Retina (tissue), 1 donor: ENCODE measurements around the gene VTI1A.
"Not testable (repeated sequence)": the region's sequence is repeated elsewhere in the genome, so short reads cannot be mapped to it uniquely, and the experiment has no call there.

Experiments
- DNase-seq: peaks from one replicate; pipeline ENCODE4 v3.0.0-alpha.2; 2016

The VTI1A gene

GRCh38 chr10:112507988-112508387 lies 61.0 kb downstream of the VTI1A start:
- DNase-seq: no peak

GRCh38 chr10:112509558-112510291 lies 62.7 kb downstream of the VTI1A start:
- DNase-seq: no peak

- no peak for DNase-seq
Measured at GRCh38 chr10:112510384-112510783, 63.4 kb downstream of the VTI1A start.

- no peak for DNase-seq
Measured at GRCh38 chr10:112512294-112512693, 65.3 kb downstream of the VTI1A start.

- DNase-seq: no peak
Measured at GRCh38 chr10:112515126-112515525, 68.1 kb downstream of the VTI1A start.

- no peak for DNase-seq
Measured at GRCh38 chr10:112515852-112516251, 68.8 kb downstream of the VTI1A start.

- no peak for DNase-seq
Measured at GRCh38 chr10:112517451-112517862, 70.4 kb downstream of the VTI1A start.

GRCh38 chr10:112519133-112519761 lies 72.2 kb downstream of the VTI1A start:
- DNase-seq: no peak

- no peak for DNase-seq
Measured at GRCh38 chr10:112520914-112521313, 73.9 kb downstream of the VTI1A start.

GRCh38 chr10:112524641-112525040 lies 77.6 kb downstream of the VTI1A start:
- DNase-seq: no peak

GRCh38 chr10:112525200-112525599 lies 78.2 kb downstream of the VTI1A start:
- DNase-seq: no peak

GRCh38 chr10:112526139-112526538 lies 79.1 kb downstream of the VTI1A start:
- DNase-seq: no peak

- peak; percentile 70 for DNase-seq
Measured at GRCh38 chr10:112526906-112527305, 79.9 kb downstream of the VTI1A start.

- no peak for DNase-seq
Measured at GRCh38 chr10:112528235-112528634, 81.2 kb downstream of the VTI1A start.

GRCh38 chr10:112531421-112531820 lies 84.4 kb downstream of the VTI1A start:
- no peak for DNase-seq

GRCh38 chr10:112532189-112532588 lies 85.2 kb downstream of the VTI1A start:
- DNase-seq: no peak

- DNase-seq: no peak
Measured at GRCh38 chr10:112532956-112533355, 85.9 kb downstream of the VTI1A start.

GRCh38 chr10:112533916-112534315 lies 86.9 kb downstream of the VTI1A start:
- DNase-seq: no peak

- DNase-seq: peak; percentile 35
Measured at GRCh38 chr10:112535531-112535951, 88.5 kb downstream of the VTI1A start.

GRCh38 chr10:112536663-112537062 lies 89.6 kb downstream of the VTI1A start:
- no peak for DNase-seq

- DNase-seq: no peak
Measured at GRCh38 chr10:112538168-112538567, 91.2 kb downstream of the VTI1A start.

- DNase-seq: no peak
Measured at GRCh38 chr10:112539340-112539739, 92.3 kb downstream of the VTI1A start.

- not testable (repeated sequence) for DNase-seq
Measured at GRCh38 chr10:112542823-112543222, 95.8 kb downstream of the VTI1A start.

GRCh38 chr10:112546474-112546873 lies 99.5 kb downstream of the VTI1A start:
- DNase-seq: no peak
